ENCODE measurements around the gene GLI3.
A peak's percentile ranks its signal among the peaks of the same experiment; 100 is the strongest.

Gene GLI3

GRCh38 chr7:42071372-42072261 is 165.4 kb downstream of the GLI3 start:
- H3K9me3 ChIP-seq (ENCODE audit: insufficient read depth, low read depth, low read length): no peaks in the 10 kb centered on the region
- H3K79me1 ChIP-seq (ENCODE audit: low read length): no peaks in the 10 kb centered on the region
- H3K9ac ChIP-seq (ENCODE audit: low read length): no peak overlapping the region
- no peak overlapping the region for H3K4me3 ChIP-seq (ENCODE audit: low read depth, low read length)
- no peak overlapping the region for H3K27ac ChIP-seq (ENCODE audit: low read depth, low read length)
- H3K79me2 ChIP-seq (ENCODE audit: control insufficient read depth, insufficient read depth, low read length, poor library complexity): no peaks in the 10 kb centered on the region
- H3K4me1 ChIP-seq (ENCODE audit: control insufficient read depth in 1 of 2, insufficient read depth in 2 of 2, low read length in 2 of 2): peaks cover 2 to 3% of the 10 kb centered on the region in 2 experiments
- no peak overlapping the region for H3K4me2 ChIP-seq (ENCODE audit: low read length)
- H3K27me3 ChIP-seq (ENCODE audit: insufficient read depth, low read length): no peaks in the 10 kb centered on the region
- H4K8ac ChIP-seq (ENCODE audit: low read depth, low read length): no peak overlapping the region
- DNase-seq: no peak
- H3K4ac ChIP-seq (ENCODE audit: low read depth, low read length): no peak overlapping the region
- no peak overlapping the region for H3K23ac ChIP-seq (ENCODE audit: low read length)
- H2AFZ ChIP-seq (ENCODE audit: insufficient read depth, low read length, poor library complexity): no peak overlapping the region
- WGBS (ENCODE audit: extremely low coverage, insufficient coverage, insufficient read length): no CpG with 5 or more reads among the region's 8 CpGs
- no peak overlapping the region for H2BK5ac ChIP-seq (ENCODE audit: low read depth, low read length, poor library complexity)
- H4K91ac ChIP-seq (ENCODE audit: low read depth, low read length): no peak overlapping the region
- H2BK12ac ChIP-seq (ENCODE audit: low read length): no peak overlapping the region
- H2AK5ac ChIP-seq (ENCODE audit: low read length): no peak overlapping the region
- no peak overlapping the region for H2BK120ac ChIP-seq (ENCODE audit: insufficient read depth, low read length, poor library complexity)
- no peak overlapping the region for H3K18ac ChIP-seq (ENCODE audit: low read length)
- no peak overlapping the region for H3K14ac ChIP-seq (ENCODE audit: low read length)
- no peak overlapping the region for H4K12ac ChIP-seq (ENCODE audit: low read depth, low read length)
- no peaks in the 10 kb centered on the region for H3K36me3 ChIP-seq (ENCODE audit: control insufficient read depth in 1 of 2, insufficient read depth in 2 of 2, low read length in 2 of 2)

GRCh38 chr7:42070068-42070467 is 166.9 kb downstream of the GLI3 start:
- no peak overlapping the region for H4K12ac ChIP-seq (ENCODE audit: low read depth, low read length)
- H3K4me1 ChIP-seq (ENCODE audit: control insufficient read depth in 1 of 2, insufficient read depth in 2 of 2, low read length in 2 of 2): peaks cover 2 to 3% of the 10 kb centered on the region in 2 experiments
- WGBS (ENCODE audit: extremely low coverage, insufficient coverage, insufficient read length): no CpG with 5 or more reads among the region's 2 CpGs
- H2AFZ ChIP-seq (ENCODE audit: insufficient read depth, low read length, poor library complexity): no peak overlapping the region
- H4K91ac ChIP-seq (ENCODE audit: low read depth, low read length): no peak overlapping the region
- no peak overlapping the region for H2BK120ac ChIP-seq (ENCODE audit: insufficient read depth, low read length, poor library complexity)
- H3K9me3 ChIP-seq (ENCODE audit: insufficient read depth, low read depth, low read length): no peaks in the 10 kb centered on the region
- no peak overlapping the region for H3K4me3 ChIP-seq (ENCODE audit: low read depth, low read length)
- no peak overlapping the region for H3K14ac ChIP-seq (ENCODE audit: low read length)
- H3K23ac ChIP-seq (ENCODE audit: low read length): no peak overlapping the region
- no peak overlapping the region for H2AK5ac ChIP-seq (ENCODE audit: low read length)
- H3K27ac ChIP-seq (ENCODE audit: low read depth, low read length): no peak overlapping the region
- peak; percentile 68 to 95 for DNase-seq
- no peak overlapping the region for H3K4ac ChIP-seq (ENCODE audit: low read depth, low read length)
- no peak overlapping the region for H3K9ac ChIP-seq (ENCODE audit: low read length)
- no peaks in the 10 kb centered on the region for H3K27me3 ChIP-seq (ENCODE audit: insufficient read depth, low read length)
- no peak overlapping the region for H3K4me2 ChIP-seq (ENCODE audit: low read length)
- no peak overlapping the region for H2BK5ac ChIP-seq (ENCODE audit: low read depth, low read length, poor library complexity)
- no peak overlapping the region for H3K18ac ChIP-seq (ENCODE audit: low read length)
- no peak overlapping the region for H4K8ac ChIP-seq (ENCODE audit: low read depth, low read length)
- no peak overlapping the region for H2BK12ac ChIP-seq (ENCODE audit: low read length)
- no peaks in the 10 kb centered on the region for H3K79me2 ChIP-seq (ENCODE audit: control insufficient read depth, insufficient read depth, low read length, poor library complexity)
- no peaks in the 10 kb centered on the region for H3K36me3 ChIP-seq (ENCODE audit: control insufficient read depth in 1 of 2, insufficient read depth in 2 of 2, low read length in 2 of 2)
- H3K79me1 ChIP-seq (ENCODE audit: low read length): no peaks in the 10 kb centered on the region

GRCh38 chr7:42069590-42069989 is 167.4 kb downstream of the GLI3 start:
- Histone ChIP-seq H3K18ac (ENCODE audit: low read length) (no peak overlapping the region), H3K9ac (ENCODE audit: low read length) (no peak overlapping the region), H2BK12ac (ENCODE audit: low read length) (no peak overlapping the region), H3K4ac (ENCODE audit: low read depth, low read length) (no peak overlapping the region), H3K27ac (ENCODE audit: low read depth, low read length) (no peak overlapping the region), H2BK120ac (ENCODE audit: insufficient read depth, low read length, poor library complexity) (no peak overlapping the region), H3K79me1 (ENCODE audit: low read length) (no peaks in the 10 kb centered on the region), H3K79me2 (ENCODE audit: control insufficient read depth, insufficient read depth, low read length, poor library complexity) (no peaks in the 10 kb centered on the region), H3K4me2 (ENCODE audit: low read length) (no peak overlapping the region), H3K4me3 (ENCODE audit: low read depth, low read length) (no peak overlapping the region), H3K14ac (ENCODE audit: low read length) (no peak overlapping the region), H3K4me1 (ENCODE audit: control insufficient read depth in 1 of 2, insufficient read depth in 2 of 2, low read length in 2 of 2) (peaks cover 2 to 3% of the 10 kb centered on the region in 2 experiments), H4K8ac (ENCODE audit: low read depth, low read length) (no peak overlapping the region), H3K36me3 (ENCODE audit: control insufficient read depth in 1 of 2, insufficient read depth in 2 of 2, low read length in 2 of 2) (no peaks in the 10 kb centered on the region), H3K27me3 (ENCODE audit: insufficient read depth, low read length) (no peaks in the 10 kb centered on the region), H2AFZ (ENCODE audit: insufficient read depth, low read length, poor library complexity) (no peak overlapping the region), H4K12ac (ENCODE audit: low read depth, low read length) (no peak overlapping the region), H2BK5ac (ENCODE audit: low read depth, low read length, poor library complexity) (no peak overlapping the region), H4K91ac (ENCODE audit: low read depth, low read length) (no peak overlapping the region), H3K9me3 (ENCODE audit: insufficient read depth, low read depth, low read length) (no peaks in the 10 kb centered on the region), H2AK5ac (ENCODE audit: low read length) (no peak overlapping the region), H3K23ac (ENCODE audit: low read length) (no peak overlapping the region)
- peak in 1 of 2 donors; percentile 56 for DNase-seq
- WGBS (ENCODE audit: extremely low coverage, insufficient coverage, insufficient read length): no CpG with 5 or more reads among the region's 1 CpG

- Histone ChIP-seq H3K4ac (ENCODE audit: low read depth, low read length) (no peak overlapping the region), H2BK12ac (ENCODE audit: low read length) (no peak overlapping the region), H2BK5ac (ENCODE audit: low read depth, low read length, poor library complexity) (no peak overlapping the region), H3K79me1 (ENCODE audit: low read length) (no peaks in the 10 kb centered on the region), H3K79me2 (ENCODE audit: control insufficient read depth, insufficient read depth, low read length, poor library complexity) (no peaks in the 10 kb centered on the region), H2AK5ac (ENCODE audit: low read length) (no peak overlapping the region), H3K23ac (ENCODE audit: low read length) (no peak overlapping the region), H3K4me2 (ENCODE audit: low read length) (no peak overlapping the region), H3K14ac (ENCODE audit: low read length) (no peak overlapping the region), H3K4me3 (ENCODE audit: low read depth, low read length) (no peak overlapping the region), H2BK120ac (ENCODE audit: insufficient read depth, low read length, poor library complexity) (no peak overlapping the region), H4K8ac (ENCODE audit: low read depth, low read length) (no peak overlapping the region), H4K91ac (ENCODE audit: low read depth, low read length) (no peak overlapping the region), H3K9ac (ENCODE audit: low read length) (no peak overlapping the region), H4K12ac (ENCODE audit: low read depth, low read length) (no peak overlapping the region), H3K18ac (ENCODE audit: low read length) (no peak overlapping the region), H3K4me1 (ENCODE audit: control insufficient read depth in 1 of 2, insufficient read depth in 2 of 2, low read length in 2 of 2) (peaks cover 2 to 3% of the 10 kb centered on the region in 2 experiments), H3K27me3 (ENCODE audit: insufficient read depth, low read length) (no peaks in the 10 kb centered on the region), H3K9me3 (ENCODE audit: insufficient read depth, low read depth, low read length) (no peaks in the 10 kb centered on the region), H3K36me3 (ENCODE audit: control insufficient read depth in 1 of 2, insufficient read depth in 2 of 2, low read length in 2 of 2) (no peaks in the 10 kb centered on the region), H3K27ac (ENCODE audit: low read depth, low read length) (no peak overlapping the region), H2AFZ (ENCODE audit: insufficient read depth, low read length, poor library complexity) (no peak overlapping the region)
- WGBS (ENCODE audit: extremely low coverage, insufficient coverage, insufficient read length): no CpG with 5 or more reads among the region's 11 CpGs
- peak in 1 of 2 donors; percentile 42 for DNase-seq
Observed at GRCh38 chr7:42068554-42069280, 168.3 kb downstream of the GLI3 start.
